Right lobe of liver (tissue), 4 donors: ENCODE measurements around the gene BEAN1.

Experiments
- POLR2A ChIP-seq: fragments of 450-650 bp; IDR thresholded peaks from one replicate; pipeline ENCODE4 v1.6.1; 2017; ENCODE audit warnings: antibody characterized with exemption, mild to moderate bottlenecking
- TF ChIP-seq, protein P1 (sequence below), 4 donors: fragments of 200-600 bp in 3 of 4; fragments of 450-650 bp in 1 of 4; IDR thresholded peaks; one replicate each; pipeline versions ENCODE4 v1.5.1 to v1.8.0; 2016 to 2022; ENCODE audit warnings: antibody characterized with exemption in 4 of 4, mild to moderate bottlenecking in 2 of 4
- donor health status: DM: no; HTN: no; CAD: no.
- donor health status: DM: no; HTN: no; CAD: no.
- donor health status: DM: no; HTN: yes; CAD: no.

DNA sequence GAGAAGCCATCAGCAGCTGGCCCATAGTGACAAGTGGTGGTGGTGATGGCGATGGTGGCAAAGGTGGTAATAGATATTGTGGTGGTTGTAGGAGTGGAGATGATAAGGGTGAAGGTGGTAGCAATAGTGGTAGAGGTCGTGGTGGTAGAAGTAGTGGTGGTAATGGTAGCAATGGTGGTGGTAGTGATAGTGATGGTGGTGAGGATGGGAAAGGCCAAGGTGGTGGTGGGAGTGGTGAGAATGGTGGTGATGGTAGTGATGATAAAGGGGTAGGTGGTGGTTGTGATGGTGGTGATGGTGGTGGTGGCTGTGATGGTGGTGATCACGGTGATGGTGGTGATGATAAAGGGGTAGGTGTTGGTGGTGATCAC is 47.5 kb upstream of the BEAN1 start:
- TF ChIP-seq, protein P1, sequence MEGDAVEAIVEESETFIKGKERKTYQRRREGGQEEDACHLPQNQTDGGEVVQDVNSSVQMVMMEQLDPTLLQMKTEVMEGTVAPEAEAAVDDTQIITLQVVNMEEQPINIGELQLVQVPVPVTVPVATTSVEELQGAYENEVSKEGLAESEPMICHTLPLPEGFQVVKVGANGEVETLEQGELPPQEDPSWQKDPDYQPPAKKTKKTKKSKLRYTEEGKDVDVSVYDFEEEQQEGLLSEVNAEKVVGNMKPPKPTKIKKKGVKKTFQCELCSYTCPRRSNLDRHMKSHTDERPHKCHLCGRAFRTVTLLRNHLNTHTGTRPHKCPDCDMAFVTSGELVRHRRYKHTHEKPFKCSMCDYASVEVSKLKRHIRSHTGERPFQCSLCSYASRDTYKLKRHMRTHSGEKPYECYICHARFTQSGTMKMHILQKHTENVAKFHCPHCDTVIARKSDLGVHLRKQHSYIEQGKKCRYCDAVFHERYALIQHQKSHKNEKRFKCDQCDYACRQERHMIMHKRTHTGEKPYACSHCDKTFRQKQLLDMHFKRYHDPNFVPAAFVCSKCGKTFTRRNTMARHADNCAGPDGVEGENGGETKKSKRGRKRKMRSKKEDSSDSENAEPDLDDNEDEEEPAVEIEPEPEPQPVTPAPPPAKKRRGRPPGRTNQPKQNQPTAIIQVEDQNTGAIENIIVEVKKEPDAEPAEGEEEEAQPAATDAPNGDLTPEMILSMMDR (IDR thresholded peaks at IDR 0.05): no peak
- TF ChIP-seq POLR2A: no peak
